Stimulated activated CD4-positive, alpha-beta T cell treated with anti-CD3 and anti-CD28 coated beads, Interleukin-1b, Interleukin-23, amount 100 ng/mL, for 4 hours (primary cell): ENCODE results near the gene TPO.

ENCODE experiments used
- DNase-seq, 2 donors: peaks; one replicate each; pipeline ENCODE4 v3.0.0-alpha.2; 2020; ENCODE audit warnings: low read depth in 2 of 2

Gene TPO

DNA sequence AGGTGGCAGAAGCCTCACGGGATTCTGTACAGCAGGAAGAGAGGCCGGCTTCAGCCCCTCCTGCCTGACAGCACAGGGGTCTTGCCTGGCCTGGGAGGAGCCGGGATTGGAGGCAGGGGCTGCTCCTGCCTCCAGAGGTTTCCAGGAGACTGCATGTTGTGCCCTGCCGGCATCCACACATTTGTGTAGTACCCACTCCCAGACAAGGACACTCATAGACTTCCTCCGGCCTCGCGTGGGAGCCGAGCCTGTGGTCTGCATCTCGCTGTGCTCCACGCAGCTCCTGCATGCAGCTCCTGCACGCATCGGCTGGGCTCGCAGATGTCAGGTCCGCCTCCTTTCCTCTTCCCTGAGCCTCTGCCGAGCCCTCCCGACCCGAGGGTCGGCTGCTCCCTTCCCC is 34.7 kb downstream of the TPO start:
- no peak for DNase-seq

DNA sequence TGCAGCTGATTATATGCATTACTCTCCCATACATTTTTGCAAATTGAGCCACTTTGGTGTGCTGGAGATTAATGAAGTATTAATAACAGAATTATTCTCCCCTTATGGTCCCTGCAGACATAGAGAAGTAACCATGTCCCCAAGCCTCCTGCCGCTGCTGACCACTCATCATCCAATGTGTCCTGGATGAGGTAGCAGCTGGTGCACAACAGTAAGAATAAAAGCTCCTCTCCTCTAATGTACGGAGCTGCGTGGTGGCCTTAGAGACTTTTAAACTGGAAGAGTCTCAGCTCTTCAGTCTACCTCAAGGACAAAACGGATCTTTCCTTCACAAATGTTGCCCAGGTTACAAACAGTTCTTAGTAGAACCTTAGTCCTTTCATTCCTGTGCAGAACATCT is 37.7 kb downstream of the TPO start:
- DNase-seq = no peak

DNA sequence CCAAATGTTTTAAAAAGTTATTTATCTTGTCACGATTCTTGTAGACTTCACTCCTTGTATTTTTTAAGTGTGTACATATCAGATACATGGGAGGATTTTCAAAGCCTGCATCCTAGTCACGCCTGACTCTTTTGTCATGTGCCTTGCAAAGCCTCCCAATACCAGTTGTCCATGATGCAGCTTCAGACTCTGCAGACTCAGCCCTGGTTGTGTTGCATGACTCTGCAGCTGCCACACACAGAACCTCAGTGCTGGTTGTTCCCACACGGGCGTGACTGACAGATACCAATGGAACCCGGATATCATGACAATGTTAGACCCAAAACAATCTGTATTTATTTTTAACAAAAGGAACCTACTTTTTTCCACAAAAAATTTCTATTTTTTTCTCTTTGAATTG is 38.2 kb downstream of the TPO start:
- no peak for DNase-seq

GRCh38 chr2:1453561-1453960 is 40.3 kb downstream of the TPO start:
- no peak for DNase-seq

DNA sequence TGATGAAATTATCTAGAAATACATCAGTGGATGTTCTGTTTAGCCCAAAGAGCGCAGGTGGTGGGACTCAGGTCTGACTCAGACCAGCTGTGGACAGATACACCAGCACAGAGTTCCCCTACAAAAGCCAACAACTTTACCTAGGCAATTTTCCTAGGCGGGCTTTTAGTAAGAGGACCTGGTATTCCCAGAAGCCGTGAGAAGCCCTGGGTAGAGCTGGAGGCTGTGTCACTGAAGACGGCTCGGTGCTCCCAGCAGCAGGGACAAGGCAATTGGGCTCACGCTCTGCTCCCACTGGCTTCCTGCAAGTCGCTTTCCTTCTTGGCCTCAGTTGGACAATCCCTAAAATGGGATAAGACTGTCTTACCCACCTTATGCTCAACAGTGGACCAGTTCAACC is 41.1 kb downstream of the TPO start:
- no peak for DNase-seq

- no peak for DNase-seq
Observed at GRCh38 chr2:1455466-1455865, 42.2 kb downstream of the TPO start.

DNA sequence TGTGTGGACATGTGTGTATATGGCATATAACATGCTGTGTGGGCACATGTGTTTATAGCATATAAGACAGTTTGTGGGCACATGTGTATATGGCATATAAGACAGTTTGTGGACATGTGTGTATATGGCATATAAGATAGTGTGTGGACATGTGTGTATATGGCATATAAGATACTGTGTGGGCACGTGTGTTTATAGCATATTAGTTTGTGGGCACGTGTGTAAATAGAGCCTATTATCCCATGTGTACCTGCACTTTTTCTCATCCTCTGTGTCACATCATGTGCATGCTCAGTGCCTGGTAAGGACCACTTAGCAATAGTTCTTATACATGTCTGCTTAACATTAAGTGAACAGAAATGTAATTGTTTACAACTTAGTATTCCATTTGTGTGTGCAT is 45.2 kb downstream of the TPO start:
- no peak for DNase-seq

DNA sequence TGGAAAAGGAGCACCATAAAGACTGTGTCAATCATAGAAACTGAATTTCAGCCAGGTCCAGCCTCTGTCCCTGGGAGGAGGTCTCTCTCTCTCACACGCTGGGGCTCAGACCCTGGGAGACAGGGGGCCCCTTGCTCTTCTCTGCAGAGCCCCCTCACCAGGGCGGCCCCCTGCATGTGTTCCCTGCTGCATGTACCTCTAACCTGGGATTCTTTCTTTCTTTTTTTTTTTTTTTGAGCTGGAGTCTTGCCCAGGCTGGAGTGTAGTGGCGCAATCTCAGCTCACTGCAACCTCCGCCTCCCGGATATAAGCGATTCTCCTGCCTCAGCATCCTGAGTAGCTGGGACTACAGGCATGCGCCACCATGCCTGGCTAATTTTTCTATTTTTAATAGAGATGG is 46.5 kb downstream of the TPO start:
- DNase-seq = no peak

DNA sequence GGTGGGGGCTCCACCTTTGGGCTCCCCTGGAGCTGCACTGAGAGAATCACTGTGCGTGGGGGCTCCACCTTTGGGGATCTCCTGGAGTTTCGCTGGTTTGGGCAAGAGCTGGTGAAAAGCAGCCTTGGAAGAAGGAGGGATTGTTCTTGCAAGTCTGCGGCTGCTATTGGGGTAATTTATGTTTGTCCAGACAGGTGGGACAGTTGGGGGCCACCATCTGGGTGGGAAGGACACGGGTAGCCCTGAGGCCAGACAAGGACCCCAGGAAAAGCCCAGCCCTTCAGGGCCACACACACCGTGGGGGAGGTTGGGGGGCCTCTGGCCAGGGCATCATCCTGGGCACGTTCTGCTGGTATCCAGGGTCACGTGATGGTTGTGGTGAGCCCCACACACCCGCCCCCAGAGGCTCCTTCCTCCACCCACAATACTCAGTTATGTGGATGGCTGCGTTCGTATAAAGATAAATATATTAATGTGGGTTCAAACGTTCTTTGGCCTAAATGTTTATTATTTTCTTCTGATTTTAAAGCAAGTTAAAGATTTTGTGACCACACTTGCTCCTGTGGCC is 47.7 kb downstream of the TPO start:
- no peak for DNase-seq

- DNase-seq = no peak
Observed at GRCh38 chr2:1461507-1462390, 48.5 kb downstream of the TPO start.

DNA sequence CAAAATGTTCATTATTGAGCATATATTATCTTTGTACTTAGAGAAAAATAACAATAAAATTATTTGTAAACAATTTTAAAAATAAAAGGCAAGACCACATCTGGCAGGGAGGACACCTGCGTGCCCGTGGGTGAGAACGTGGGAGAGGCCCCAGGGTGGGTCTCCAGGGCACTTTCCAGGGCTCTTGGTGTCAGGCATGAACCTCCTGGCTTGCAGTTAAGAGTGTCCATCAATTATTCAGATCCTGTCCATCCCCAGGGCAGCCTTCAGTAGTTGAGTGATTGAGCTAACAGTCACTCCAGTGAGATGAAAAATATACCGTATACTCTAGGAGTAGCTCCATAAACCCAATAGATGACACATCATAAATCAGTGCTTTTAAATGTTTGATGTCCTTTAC is 49.7 kb downstream of the TPO start:
- DNase-seq = no peak

GRCh38 chr2:1472350-1472749 is 59.1 kb downstream of the TPO start:
- no peak for DNase-seq

GRCh38 chr2:1476617-1477195 is 63.4 kb downstream of the TPO start:
- DNase-seq = no peak

DNA sequence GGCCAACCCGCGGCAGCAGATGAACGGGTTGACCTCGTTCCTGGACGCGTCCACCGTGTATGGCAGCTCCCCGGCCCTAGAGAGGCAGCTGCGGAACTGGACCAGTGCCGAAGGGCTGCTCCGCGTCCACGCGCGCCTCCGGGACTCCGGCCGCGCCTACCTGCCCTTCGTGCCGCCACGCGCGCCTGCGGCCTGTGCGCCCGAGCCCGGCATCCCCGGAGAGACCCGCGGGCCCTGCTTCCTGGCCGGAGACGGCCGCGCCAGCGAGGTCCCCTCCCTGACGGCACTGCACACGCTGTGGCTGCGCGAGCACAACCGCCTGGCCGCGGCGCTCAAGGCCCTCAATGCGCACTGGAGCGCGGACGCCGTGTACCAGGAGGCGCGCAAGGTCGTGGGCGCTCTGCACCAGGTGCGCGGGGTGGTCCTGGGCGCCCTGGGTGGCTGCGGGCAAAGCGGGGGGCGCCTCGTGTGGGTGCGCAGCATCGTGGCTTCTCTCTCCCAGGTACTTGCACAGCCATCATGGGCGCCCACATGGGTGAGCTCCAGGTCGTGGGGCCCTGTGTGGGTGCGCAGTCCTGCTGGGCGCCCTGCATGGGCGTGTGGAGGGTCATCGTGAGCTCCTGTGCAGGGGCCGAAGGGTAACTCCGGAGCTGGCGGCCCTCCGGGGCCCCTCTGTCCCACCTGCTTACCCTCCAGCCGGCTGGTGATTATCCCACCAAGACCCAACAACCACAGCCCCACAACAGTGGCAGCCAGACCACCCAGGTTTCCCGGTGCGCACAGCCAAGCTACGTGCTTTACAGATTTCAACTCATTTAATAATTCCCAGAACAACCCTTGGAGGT is 64.2 kb downstream of the TPO start:
- DNase-seq = no peak

DNA sequence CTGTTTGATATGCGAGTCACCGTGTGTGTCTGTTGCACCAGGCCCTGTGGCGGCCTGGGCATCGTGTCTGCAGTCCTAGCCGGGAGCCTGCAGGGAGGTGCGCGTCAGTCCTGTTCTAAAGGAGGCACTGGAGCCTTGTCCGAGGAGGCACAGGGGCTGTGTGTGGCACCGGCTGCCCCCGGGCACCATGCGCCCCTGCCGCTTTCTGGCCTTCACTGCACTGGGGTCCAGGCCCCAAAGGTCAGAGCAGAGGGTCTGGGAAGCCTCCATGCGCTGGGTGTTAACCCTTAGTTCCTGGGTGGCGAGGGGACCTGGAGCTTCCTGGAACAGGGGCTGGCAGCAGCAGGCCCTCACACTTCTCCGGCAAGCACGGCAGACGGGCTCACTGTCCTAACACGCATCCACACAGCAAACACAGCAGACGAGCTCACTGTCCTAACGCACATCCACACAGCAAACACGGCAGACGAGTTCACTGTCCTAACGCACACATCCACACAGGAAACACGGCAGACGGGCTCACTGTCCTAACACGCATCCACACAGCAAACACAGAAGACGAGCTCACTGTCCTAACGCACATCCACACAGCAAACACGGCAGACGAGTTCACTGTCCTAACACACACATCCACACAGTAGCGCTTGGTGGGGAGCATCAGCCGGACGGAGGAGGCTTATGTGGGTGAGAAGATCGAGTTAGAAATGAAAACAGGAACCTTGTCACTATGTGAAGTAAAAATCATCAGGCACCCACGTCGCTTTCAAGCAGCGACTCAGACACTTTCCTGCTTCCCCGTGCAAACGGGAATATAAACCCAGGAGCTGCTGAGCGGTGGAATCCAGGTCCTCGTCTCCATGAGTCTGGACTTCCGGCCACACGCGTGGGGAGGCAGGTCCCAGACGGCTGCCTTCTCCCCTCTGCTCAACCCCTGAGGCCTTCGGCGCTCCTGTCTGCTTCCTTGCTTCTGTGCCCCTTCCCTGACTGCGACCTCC is 65.3 kb downstream of the TPO start:
- no peak for DNase-seq

DNA sequence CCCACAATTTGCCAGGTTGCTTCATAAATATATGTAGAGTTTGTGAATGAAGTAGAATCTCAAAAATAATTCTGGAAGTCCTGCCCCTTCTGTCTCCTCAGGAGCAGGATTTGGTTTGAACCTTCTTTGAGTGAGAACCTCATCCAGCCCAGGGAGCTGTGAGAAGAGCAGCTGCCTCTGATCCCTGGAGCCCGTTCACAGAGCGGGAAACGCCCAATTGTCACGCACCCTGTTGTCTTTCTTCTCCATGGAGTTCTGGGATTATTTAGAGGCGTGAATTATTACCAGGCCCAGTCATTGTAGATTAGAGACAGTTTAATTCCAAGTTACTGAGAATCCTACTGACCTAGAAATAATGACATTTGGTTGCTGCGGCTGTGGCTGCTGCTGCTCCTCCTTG is 66.1 kb downstream of the TPO start:
- DNase-seq = no peak

DNA sequence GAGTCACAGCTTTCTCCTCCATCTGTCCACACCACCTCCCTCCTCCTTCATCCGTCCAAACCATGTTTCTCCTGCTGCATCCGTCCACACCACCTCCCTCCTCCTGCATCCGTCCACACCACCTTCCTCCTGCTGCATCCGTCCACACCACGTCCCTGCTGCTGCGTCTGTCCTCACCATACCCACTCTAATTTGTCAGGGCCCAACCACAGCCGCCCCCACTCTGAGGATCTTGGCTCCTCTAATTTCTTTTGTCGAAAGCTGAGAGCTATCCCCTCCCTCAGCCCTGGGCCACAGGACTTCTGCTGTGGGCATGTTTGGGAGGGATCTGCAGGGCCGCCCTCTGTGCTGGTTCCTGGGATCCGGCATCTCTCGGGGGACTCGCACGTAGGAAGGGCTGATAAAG is 67.4 kb downstream of the TPO start:
- DNase-seq = no peak

DNA sequence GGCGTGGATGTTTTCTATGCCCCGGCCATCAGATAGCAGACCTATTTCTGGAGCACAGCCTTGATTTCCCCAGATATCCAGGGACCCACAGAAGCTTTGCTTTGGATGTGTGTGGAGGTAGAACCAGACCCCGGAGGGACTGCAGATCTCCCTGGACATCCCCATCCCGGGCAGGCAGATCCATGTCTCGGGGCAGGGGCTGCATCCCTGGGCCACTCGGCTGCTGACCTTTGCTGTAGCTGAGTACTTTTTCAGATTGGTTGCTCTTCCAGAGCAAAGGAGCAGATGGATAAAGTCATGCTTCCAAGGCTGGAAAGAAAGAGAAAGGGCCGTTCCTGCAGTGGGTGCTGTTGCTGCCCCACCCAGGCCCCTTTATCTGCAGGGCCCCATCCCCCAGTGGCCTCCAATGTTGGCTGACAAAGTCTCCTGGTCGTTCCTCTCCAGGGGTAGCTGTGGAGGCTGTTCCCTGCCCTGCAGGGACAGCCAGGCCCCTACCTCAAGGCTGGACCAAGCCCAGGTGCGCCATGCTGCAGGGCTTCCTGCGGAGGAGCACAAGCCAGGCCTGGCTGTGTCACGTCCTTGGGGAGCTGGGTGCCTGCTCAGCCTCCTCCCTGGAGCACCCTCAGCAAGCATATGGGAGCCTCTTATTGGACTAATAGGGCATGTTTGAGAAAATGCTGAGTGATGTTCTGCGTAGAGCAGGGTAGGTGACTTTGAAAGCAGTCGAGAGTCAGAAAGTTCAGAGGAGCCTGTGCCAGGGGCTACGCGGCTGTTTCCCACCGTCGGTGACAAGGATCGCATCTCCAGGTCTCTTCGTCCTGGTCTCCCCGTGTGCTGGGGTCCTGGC is 68.4 kb downstream of the TPO start:
- no peak for DNase-seq

DNA sequence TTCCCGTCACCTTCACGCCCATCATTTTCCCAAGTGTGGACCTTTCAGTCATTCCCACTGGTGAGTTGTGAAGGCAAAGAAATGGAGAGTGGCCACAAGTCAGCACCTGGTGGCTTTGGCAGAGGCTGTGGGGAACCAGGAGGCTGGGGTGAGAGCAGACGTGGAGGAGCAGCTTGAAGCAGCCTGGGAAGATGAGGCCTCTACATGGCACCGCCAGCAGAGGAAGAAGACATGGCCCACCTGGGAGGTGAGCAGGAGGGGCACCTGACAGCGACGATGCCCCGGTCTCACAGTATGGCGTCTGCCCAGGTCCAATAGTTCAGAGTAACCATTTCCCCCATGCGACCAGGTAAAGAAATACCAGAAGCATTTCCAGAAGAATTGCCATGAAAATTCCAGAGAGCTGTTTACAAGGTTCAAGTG is 69.0 kb downstream of the TPO start:
- DNase-seq = no peak

- DNase-seq = no peak
Observed at GRCh38 chr2:1482981-1483380, 69.7 kb downstream of the TPO start.
